ENCODE measurements around the gene ATP2C2.

- TF ChIP-seq EP300 (IDR thresholded peaks at IDR 0.05) = no peak
- TF ChIP-seq, protein P1, sequence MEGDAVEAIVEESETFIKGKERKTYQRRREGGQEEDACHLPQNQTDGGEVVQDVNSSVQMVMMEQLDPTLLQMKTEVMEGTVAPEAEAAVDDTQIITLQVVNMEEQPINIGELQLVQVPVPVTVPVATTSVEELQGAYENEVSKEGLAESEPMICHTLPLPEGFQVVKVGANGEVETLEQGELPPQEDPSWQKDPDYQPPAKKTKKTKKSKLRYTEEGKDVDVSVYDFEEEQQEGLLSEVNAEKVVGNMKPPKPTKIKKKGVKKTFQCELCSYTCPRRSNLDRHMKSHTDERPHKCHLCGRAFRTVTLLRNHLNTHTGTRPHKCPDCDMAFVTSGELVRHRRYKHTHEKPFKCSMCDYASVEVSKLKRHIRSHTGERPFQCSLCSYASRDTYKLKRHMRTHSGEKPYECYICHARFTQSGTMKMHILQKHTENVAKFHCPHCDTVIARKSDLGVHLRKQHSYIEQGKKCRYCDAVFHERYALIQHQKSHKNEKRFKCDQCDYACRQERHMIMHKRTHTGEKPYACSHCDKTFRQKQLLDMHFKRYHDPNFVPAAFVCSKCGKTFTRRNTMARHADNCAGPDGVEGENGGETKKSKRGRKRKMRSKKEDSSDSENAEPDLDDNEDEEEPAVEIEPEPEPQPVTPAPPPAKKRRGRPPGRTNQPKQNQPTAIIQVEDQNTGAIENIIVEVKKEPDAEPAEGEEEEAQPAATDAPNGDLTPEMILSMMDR (IDR thresholded peaks at IDR 0.05) = no peak
These were observed 18.3 kb upstream of the ATP2C2 start for GRCh38 chr16:84349862-84350684.
